ENCODE results near the gene HS6ST1.

DNA sequence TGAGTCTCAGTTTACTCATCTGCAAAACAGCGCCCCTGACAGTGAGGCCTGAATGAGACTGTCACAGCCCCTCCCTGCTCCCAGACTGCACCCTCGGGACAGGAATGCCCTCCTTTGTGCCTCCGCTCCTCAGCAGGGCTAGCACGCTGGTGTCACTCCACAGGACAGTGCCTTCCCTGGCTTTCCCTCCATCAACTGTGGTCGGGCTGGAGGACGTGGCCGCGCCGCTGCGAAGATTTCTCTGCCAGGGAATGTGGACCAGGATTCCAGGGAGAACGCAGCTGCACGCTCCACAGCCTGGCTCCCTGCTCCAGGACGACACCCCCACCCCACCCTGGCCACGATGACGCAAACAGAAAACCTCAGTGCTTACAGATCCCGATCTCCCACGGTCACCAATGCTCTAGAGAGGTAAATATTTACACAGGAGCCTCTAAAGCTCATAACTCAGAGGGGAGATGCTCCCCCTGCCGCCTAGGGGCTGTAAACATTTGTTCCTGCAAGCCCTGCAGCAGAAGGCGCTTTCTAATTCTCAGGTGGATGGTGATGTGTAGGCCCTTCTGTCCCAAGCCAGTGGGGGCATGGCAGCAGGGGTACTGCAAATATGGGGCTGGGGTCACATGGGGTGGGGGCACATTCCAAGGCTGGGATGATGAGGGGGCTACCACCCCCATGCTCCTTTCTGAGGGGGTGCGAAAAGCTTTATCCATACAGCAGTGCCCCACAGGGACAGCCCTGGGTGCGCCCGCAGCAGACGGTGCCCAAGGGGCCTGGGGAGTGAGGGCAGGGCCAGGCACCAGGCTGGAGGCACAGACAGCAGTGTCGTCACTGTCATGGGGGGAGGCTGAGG lies 12.4 kb downstream of the HS6ST1 start:
- TF ChIP-seq, protein P1, sequence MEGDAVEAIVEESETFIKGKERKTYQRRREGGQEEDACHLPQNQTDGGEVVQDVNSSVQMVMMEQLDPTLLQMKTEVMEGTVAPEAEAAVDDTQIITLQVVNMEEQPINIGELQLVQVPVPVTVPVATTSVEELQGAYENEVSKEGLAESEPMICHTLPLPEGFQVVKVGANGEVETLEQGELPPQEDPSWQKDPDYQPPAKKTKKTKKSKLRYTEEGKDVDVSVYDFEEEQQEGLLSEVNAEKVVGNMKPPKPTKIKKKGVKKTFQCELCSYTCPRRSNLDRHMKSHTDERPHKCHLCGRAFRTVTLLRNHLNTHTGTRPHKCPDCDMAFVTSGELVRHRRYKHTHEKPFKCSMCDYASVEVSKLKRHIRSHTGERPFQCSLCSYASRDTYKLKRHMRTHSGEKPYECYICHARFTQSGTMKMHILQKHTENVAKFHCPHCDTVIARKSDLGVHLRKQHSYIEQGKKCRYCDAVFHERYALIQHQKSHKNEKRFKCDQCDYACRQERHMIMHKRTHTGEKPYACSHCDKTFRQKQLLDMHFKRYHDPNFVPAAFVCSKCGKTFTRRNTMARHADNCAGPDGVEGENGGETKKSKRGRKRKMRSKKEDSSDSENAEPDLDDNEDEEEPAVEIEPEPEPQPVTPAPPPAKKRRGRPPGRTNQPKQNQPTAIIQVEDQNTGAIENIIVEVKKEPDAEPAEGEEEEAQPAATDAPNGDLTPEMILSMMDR (IDR thresholded peaks at IDR 0.05 in 8 of 11, conservative IDR thresholded peaks at IDR 0.05 in 3 of 11), result no peak
- TF ChIP-seq POLR2A (IDR thresholded peaks at IDR 0.05), result no peak

Data from spleen (tissue), 7 donors.